GM12865 (cell line): Measurements from ENCODE around the gene SLC48A1.

ENCODE experiments used
- DNase-seq: peaks from one replicate; pipeline ENCODE4 v3.0.0; 2010; ENCODE audit warnings: low read depth
- H3K4me3 ChIP-seq: 2 replicates; pipeline ENCODE4 v1.5.1; 2011; ENCODE audit warnings: mild to moderate bottlenecking, low read depth, low read length, control low read depth
- TF ChIP-seq, protein P1 (sequence below): IDR thresholded peaks from 2 replicates; pipeline ENCODE4 v1.5.1; 2011; ENCODE audit warnings: low read length, control low read depth, low read depth, inconsistent platforms; ENCODE audit not compliant: insufficient read depth; ENCODE audit errors: missing control alignments

SLC48A1 gene

DNA sequence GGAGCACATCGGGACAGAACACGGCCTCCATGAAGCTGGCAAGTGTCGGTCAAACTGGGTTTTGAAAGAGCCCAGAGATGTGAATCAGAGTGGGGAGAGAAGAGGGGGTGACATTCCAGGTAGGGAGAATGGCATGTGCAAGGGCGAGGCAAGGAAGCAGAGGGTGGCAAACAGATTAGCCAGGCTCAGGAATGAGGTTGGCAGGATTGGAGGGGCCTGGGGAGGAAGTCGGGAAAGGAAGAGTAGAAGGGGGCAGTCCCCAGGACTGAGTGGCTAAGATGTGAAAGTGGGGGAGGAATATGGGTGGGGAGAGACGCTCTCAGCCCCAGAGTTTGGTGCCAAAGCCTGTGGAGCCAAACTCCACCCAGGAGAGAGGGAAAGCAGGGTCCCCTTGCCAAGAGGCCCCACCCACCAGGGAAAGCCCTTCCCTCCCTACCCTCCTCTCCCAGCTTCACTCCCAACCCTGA lies 52.2 kb downstream of the SLC48A1 start:
- H3K4me3 ChIP-seq: no peak overlapping the region
- no peak for DNase-seq
- TF ChIP-seq, protein P1, sequence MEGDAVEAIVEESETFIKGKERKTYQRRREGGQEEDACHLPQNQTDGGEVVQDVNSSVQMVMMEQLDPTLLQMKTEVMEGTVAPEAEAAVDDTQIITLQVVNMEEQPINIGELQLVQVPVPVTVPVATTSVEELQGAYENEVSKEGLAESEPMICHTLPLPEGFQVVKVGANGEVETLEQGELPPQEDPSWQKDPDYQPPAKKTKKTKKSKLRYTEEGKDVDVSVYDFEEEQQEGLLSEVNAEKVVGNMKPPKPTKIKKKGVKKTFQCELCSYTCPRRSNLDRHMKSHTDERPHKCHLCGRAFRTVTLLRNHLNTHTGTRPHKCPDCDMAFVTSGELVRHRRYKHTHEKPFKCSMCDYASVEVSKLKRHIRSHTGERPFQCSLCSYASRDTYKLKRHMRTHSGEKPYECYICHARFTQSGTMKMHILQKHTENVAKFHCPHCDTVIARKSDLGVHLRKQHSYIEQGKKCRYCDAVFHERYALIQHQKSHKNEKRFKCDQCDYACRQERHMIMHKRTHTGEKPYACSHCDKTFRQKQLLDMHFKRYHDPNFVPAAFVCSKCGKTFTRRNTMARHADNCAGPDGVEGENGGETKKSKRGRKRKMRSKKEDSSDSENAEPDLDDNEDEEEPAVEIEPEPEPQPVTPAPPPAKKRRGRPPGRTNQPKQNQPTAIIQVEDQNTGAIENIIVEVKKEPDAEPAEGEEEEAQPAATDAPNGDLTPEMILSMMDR: no peak

DNA sequence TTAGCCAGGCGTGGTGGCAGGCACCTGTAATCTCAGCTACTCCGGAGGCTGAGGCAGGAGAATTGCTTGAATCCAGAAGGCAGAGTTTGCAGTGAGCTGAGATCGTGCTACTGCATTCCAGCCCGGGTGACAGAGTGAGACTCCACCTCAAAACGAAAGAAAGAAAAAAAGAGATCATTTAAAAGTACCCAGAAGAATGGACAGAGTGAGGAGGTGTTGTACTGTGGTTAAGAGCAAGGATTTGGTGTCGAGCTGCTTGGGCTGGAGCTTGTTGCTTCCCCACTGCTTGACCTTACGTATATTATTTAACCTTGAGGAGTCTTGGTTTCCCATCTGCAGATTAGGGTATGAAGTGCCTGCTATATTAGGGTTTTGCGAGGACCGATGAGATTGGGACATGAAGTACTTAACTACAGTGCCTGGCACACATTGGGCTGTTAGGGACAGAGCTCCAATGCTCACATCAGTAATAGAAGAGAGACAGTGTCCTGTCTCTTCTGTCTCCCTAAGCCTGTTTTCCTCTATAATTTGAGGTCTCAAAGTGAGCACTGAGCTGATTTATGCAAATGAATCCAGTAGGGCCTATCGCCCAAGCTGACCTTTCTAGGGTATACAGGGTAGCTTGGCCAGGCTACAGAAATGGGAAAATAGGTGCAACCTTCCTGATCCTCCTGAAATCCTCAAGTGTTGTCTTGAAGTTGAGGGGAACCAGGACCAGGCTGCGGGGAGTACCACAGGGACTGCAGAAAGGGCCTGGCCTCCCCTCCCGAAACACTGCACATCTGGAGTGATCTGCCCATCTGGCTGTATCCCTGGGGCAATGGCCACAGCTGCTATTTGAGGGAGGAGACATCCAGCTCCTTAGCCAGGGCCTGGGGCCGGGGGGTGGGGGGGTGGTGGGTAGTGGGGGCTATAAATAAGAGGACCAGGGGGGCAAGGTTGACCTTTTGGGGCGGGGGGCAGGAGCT lies 55.3 kb downstream of the SLC48A1 start:
- H3K4me3 ChIP-seq: no peak overlapping the region
- DNase-seq: no peak

DNA sequence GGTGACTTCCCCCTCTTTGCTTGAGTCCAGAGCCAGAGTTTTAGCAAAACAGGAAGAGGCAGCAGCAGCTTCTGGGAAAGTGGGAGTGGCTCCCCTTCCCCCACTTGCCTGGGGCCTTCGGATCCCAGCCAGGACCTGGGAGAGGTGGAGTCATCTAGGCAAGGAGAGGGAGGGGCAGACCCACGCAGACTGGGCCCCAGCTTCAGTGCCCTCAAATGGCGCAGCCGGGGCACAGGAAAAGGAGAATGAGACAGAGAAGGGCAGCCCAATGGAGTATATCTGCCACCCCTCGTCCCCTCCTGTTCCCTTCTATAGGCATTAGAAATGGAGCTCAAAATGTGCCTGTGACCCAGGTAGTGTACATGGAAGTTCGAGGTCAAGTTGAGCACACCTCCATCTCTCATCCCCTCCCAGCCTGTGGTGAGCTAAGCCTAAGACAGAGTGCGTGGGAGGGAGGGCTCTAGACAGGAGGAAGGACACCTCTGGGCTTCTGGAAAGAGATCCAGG lies 56.0 kb downstream of the SLC48A1 start:
- H3K4me3 ChIP-seq: no peak overlapping the region
- TF ChIP-seq, protein P1: no peak
- DNase-seq: no peak

More for the DNA sequence above, 55.3 kb downstream of the SLC48A1 start:
- TF ChIP-seq, protein P1: no peak

GRCh38 chr12:47829584-47829983 lies 56.5 kb downstream of the SLC48A1 start:
- no peak for DNase-seq
- H3K4me3 ChIP-seq: no peak overlapping the region
- TF ChIP-seq, protein P1: no peak
